Prostate gland (tissue), 2 donors: ENCODE results near the gene KAZN. TPM values are rescaled to one million over a fixed set of nuclear protein-coding genes. Genes with fewer than 3 reads are reported as not detected.

Experiments
- DNase-seq: peaks from one replicate; pipeline ENCODE4 v3.0.0-alpha.2; 2019; ENCODE audit warnings: low spot score
- H3K27ac ChIP-seq, 2 donors: fragments of 200-600 bp; sonication (generic); 2 replicates each; pipeline ENCODE4 v1.5.1; 2017 to 2019
- H3K27me3 ChIP-seq: fragments of 200-600 bp; sonication (generic); replicated peaks from 2 replicates; pipeline ENCODE4 v1.5.1; 2019; ENCODE audit not compliant: insufficient read depth
- H3K36me3 ChIP-seq, 2 donors: fragments of 200-600 bp; sonication (generic); 1 replicate in 1 of 2; 2 replicates in 1 of 2; pipeline versions ENCODE4 v1.5.1 to v1.8.1; 2017 to 2019
- H3K4me1 ChIP-seq: fragments of 200-600 bp; sonication (generic); replicated peaks from 2 replicates; pipeline ENCODE4 v1.5.1; 2019
- H3K4me3 ChIP-seq, 2 donors: fragments of 200-600 bp; sonication (generic); 2 replicates each; pipeline ENCODE4 v1.5.1; 2017 to 2019
- H3K9me3 ChIP-seq: fragments of 200-600 bp; sonication (generic); 2 replicates; pipeline ENCODE4 v1.5.1; 2017
- POLR2A ChIP-seq: fragments of 450-650 bp; IDR thresholded peaks from one replicate; pipeline ENCODE4 v1.6.1; 2016; ENCODE audit warnings: antibody characterized with exemption, mild to moderate bottlenecking
- POLR2AphosphoS5 ChIP-seq: sonication (generic); formaldehyde crosslinking; IDR thresholded peaks from one replicate; pipeline ENCODE4 v1.6.1; 2017; ENCODE audit warnings: antibody characterized with exemption
- WGBS: methylation state at CpG from one replicate; pipeline ENCODE4 v1.1.5; 2018; 5-methylcytosine and 5-hydroxymethylcytosine counted together
- intact Hi-C: fragments of 100-400 bp; cut with DNase I; formaldehyde crosslinking; loops from one replicate; pipeline ENCODE4 v1.14.2; 2022
- total RNA-seq, 2 donors: library from RNA; depleted of rRNA; stranded (reverse); fragments of >200 nt; gene quantifications; one replicate each; pipeline ENCODE4 v1.1.0, GENCODE V29; 2016
- TF ChIP-seq, protein P1 (sequence below), 4 experiments: fragments of 200-600 bp in 2 of 4; fragments of 450-650 bp in 2 of 4; sonication (generic) in 2 of 4; IDR thresholded peaks; 1 replicate in 3 of 4; 2 replicates in 1 of 4; pipeline ENCODE4 v1.5.1; 2016 to 2019; ENCODE audit warnings: antibody characterized with exemption in 4 of 4, mild to moderate bottlenecking in 2 of 4, moderate library complexity in 2 of 4

KAZN gene
- total RNA-seq, 2 donors from 2014 or later: 8.3 to 12.7 TPM

DNA sequence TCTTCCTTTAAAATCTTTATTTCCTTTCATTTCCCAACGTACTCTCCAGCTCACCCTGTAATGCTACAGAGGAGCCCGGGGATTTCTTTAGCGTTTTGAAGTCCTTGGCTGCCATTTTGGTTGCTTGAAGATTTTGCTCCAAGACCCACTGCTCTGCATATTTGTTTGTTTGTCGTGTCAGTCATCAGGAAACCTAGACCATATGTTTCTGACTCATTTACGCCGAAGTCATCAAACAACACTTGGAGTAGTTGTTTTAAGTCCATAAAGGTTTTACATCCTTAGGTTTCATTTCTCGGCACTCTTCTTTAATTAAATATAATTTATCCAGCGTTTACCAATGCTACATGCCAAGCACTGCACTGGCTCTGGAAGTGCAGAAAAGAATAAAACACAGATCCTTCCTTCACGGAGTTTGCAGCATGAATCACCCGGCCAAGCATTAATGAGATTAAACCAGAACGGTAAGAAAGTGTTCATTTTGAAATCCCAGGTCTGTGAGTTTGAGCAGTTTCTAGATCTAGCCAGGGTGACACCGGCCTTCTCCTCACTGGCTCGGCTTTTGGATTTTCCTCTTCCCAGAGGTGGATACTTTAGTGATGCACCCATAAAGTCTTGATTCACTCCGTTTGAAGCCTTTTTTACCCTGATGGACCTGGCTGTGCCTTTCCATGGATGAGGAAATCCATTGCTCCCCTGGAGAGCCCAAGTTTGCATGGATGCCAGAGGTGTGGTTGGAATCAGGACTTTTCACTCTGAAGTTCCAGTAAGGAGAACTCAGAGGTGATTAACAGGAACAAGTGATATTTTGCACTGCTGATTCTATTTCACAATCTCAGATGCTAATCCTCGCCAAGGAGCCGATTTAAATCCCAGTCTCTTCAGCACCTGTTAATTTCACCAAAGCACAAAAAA, 109.3 kb downstream of the KAZN start:
- no peaks in the 10 kb centered on the region for H3K9me3 ChIP-seq
- TF ChIP-seq POLR2AphosphoS5 (no peak), POLR2A (no peak)
- TF ChIP-seq, protein P1, sequence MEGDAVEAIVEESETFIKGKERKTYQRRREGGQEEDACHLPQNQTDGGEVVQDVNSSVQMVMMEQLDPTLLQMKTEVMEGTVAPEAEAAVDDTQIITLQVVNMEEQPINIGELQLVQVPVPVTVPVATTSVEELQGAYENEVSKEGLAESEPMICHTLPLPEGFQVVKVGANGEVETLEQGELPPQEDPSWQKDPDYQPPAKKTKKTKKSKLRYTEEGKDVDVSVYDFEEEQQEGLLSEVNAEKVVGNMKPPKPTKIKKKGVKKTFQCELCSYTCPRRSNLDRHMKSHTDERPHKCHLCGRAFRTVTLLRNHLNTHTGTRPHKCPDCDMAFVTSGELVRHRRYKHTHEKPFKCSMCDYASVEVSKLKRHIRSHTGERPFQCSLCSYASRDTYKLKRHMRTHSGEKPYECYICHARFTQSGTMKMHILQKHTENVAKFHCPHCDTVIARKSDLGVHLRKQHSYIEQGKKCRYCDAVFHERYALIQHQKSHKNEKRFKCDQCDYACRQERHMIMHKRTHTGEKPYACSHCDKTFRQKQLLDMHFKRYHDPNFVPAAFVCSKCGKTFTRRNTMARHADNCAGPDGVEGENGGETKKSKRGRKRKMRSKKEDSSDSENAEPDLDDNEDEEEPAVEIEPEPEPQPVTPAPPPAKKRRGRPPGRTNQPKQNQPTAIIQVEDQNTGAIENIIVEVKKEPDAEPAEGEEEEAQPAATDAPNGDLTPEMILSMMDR (IDR thresholded peaks at IDR 0.05): no peak
- WGBS: 82% methylated on average over 16 of the region's 16 CpGs
- intact Hi-C loops: no loop called here
- H3K4me3 ChIP-seq: no peak overlapping the region
- no peaks in the 10 kb centered on the region for H3K27me3 ChIP-seq
- no peak for DNase-seq
- H3K36me3 ChIP-seq: no peaks in the 10 kb centered on the region
- no peaks in the 10 kb centered on the region for H3K4me1 ChIP-seq
- no peak overlapping the region for H3K27ac ChIP-seq

DNA sequence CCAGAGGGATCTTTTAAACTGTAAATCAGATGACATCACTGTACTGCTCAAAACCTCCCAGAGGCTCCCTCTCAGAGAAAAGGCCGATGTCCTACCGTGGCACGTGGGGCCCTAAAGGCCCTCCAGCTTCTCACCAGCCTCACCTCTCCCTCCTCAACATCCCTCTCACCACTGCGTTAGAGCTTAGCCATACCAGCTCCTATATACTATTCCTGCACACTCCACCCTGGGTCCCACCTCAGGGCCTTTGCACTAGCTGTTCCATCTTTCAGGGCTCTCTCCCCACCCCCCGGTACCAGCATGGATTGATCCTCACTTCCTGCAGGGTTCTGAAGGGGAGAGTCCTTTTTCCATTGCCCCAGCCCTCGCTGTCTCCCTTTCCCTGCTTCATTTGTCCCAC, 111.8 kb downstream of the KAZN start:
- DNase-seq: no peak
- intact Hi-C loops: no loop called here
- no peaks in the 10 kb centered on the region for H3K9me3 ChIP-seq
- 95% methylated on average over 6 of the region's 6 CpGs for WGBS
- H3K4me3 ChIP-seq: no peak overlapping the region
- H3K27ac ChIP-seq: no peak overlapping the region
- H3K36me3 ChIP-seq: no peaks in the 10 kb centered on the region
- TF ChIP-seq POLR2AphosphoS5 (no peak), POLR2A (no peak)
- TF ChIP-seq, protein P1 (IDR thresholded peaks at IDR 0.05): no peak
- H3K4me1 ChIP-seq: no peaks in the 10 kb centered on the region
- H3K27me3 ChIP-seq: no peaks in the 10 kb centered on the region

DNA sequence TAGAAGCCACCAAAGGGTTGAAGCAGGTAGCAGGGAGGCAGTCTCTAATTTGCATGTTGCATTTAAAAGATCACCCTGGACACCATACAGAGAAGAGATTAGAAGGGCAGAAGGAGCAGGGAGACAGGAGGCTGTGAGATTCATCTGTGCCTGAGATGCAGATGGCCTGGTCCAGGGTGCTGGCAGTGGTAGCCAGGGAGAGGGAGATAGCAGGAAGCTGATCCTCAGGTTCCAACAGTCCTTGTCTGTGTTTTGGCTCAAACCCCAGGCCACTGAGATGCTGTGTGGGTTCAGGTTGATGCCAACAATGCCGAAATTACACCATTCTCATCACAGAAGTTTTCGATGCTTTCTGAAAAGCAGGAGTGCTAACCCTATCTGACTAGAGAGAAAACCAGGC, 113.7 kb downstream of the KAZN start:
- 75% methylated on average over 2 of the region's 2 CpGs for WGBS
- TF ChIP-seq, protein P1 (IDR thresholded peaks at IDR 0.05): no peak
- TF ChIP-seq POLR2AphosphoS5 (no peak), POLR2A (no peak)
- H3K4me3 ChIP-seq: no peak overlapping the region
- no peaks in the 10 kb centered on the region for H3K4me1 ChIP-seq
- no peaks in the 10 kb centered on the region for H3K9me3 ChIP-seq
- intact Hi-C loops: no loop called here
- H3K27ac ChIP-seq: no peak overlapping the region
- H3K36me3 ChIP-seq: no peaks in the 10 kb centered on the region
- H3K27me3 ChIP-seq: no peaks in the 10 kb centered on the region
- no peak for DNase-seq

DNA sequence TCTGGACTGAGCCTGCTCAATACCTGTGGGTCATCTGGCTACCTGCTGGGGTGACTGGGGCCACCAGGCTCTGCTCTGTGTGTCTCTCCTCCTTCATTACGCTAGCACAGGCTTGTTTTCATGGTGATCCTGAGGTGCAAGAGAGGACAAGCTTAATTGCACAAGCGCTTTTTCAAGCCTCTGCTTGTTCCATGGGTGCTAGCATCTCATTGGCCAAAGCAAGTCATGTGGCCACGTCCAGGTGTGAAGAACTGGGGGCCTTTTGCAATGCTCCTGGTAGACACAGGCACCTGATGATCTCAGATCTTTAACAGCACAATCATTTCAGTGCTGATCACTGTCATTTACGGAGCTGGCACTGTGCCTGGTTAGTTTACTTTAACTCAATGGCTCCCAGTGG, 114.6 kb downstream of the KAZN start:
- H3K27ac ChIP-seq: no peak overlapping the region
- no peaks in the 10 kb centered on the region for H3K9me3 ChIP-seq
- 63% methylated on average over 4 of the region's 4 CpGs for WGBS
- TF ChIP-seq, protein P1 (IDR thresholded peaks at IDR 0.05): no peak
- TF ChIP-seq POLR2AphosphoS5 (no peak), POLR2A (no peak)
- intact Hi-C loops: no loop called here
- DNase-seq: no peak
- no peak overlapping the region for H3K4me3 ChIP-seq
- no peaks in the 10 kb centered on the region for H3K4me1 ChIP-seq
- H3K36me3 ChIP-seq: no peaks in the 10 kb centered on the region
- H3K27me3 ChIP-seq: no peaks in the 10 kb centered on the region

DNA sequence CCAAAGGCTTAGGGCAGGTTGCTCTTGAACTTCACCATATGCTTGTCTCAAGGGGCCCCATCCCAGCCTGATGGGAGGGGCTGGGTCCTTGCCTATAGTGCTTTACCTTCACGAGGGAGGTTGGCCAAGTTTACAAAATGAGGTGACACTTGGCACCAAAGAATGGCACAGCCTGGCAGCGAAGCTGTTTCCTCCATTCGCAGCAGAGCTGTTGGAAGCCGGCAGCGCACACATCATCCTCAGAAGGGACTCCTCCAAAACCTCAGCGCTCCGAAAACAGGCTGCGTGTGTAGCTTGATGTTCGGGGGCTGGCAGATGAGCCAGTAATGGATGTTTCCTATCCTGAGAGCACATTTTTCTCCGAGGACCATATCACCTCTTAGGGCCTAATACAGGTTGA, 116.8 kb downstream of the KAZN start:
- 80% methylated on average over 10 of the region's 10 CpGs for WGBS
- no peaks in the 10 kb centered on the region for H3K36me3 ChIP-seq
- H3K9me3 ChIP-seq: no peaks in the 10 kb centered on the region
- TF ChIP-seq POLR2AphosphoS5: no peak
- TF ChIP-seq POLR2A: no peak
- TF ChIP-seq, protein P1 (IDR thresholded peaks at IDR 0.05): no peak
- intact Hi-C loops: no loop called here
- no peak for DNase-seq
- no peak overlapping the region for H3K4me3 ChIP-seq
- no peak overlapping the region for H3K27ac ChIP-seq
- H3K4me1 ChIP-seq: no peaks in the 10 kb centered on the region
- H3K27me3 ChIP-seq: no peaks in the 10 kb centered on the region
